Spleen (tissue), 7 donors: ENCODE results near the gene PTK6.

Source experiments
- POLR2AphosphoS5 ChIP-seq, 3 donors: sonication (generic); formaldehyde crosslinking; IDR thresholded peaks; one replicate each; pipeline ENCODE4 v1.5.1; 2017; ENCODE audit warnings: antibody characterized with exemption in 3 of 3
- TF ChIP-seq, protein P1 (sequence below), 11 experiments: fragments of 200-600 bp in 7 of 11; fragments of 450-650 bp in 4 of 11; sonication (generic) in 4 of 11; IDR thresholded peaks in 8 of 11; conservative IDR thresholded peaks in 3 of 11; 1 replicate in 7 of 11; 2 replicates in 4 of 11; pipeline versions ENCODE4 v1.4.0 to v1.8.0; 2016 to 2021; ENCODE audit warnings: antibody characterized with exemption in 11 of 11, inconsistent platforms in 4 of 11, mild to moderate bottlenecking in 1 of 11
- donor health status: DM: no; HTN: no; CAD: no; lungs with moderate emphysema.
- donor health status: DM: no; HTN: no; CAD: no.
- donor health status: DM: no; HTN: no; CAD: no.

GRCh38 chr20:63553251-63553932, 16.2 kb upstream of the PTK6 start:
- TF ChIP-seq, protein P1, sequence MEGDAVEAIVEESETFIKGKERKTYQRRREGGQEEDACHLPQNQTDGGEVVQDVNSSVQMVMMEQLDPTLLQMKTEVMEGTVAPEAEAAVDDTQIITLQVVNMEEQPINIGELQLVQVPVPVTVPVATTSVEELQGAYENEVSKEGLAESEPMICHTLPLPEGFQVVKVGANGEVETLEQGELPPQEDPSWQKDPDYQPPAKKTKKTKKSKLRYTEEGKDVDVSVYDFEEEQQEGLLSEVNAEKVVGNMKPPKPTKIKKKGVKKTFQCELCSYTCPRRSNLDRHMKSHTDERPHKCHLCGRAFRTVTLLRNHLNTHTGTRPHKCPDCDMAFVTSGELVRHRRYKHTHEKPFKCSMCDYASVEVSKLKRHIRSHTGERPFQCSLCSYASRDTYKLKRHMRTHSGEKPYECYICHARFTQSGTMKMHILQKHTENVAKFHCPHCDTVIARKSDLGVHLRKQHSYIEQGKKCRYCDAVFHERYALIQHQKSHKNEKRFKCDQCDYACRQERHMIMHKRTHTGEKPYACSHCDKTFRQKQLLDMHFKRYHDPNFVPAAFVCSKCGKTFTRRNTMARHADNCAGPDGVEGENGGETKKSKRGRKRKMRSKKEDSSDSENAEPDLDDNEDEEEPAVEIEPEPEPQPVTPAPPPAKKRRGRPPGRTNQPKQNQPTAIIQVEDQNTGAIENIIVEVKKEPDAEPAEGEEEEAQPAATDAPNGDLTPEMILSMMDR (IDR thresholded peaks at IDR 0.05 in 8 of 11, conservative IDR thresholded peaks at IDR 0.05 in 3 of 11) = no peak
- peak; percentile 34 to 64 (median 49) for TF ChIP-seq POLR2AphosphoS5 (IDR thresholded peaks at IDR 0.05)
